Measurements from ENCODE around the gene PAMR1. TPM values are rescaled to one million over a fixed set of nuclear protein-coding genes. Genes with fewer than 3 reads are reported as not detected.
A peak's percentile ranks its signal among the peaks of the same experiment; 100 is the strongest.
"Not testable (repeated sequence)": the region's sequence is repeated elsewhere in the genome, so short reads cannot be mapped to it uniquely, and the experiment has no call there.

PAMR1 gene
- total RNA-seq, 1 donor from 2014 or later = 3.8 TPM

DNA sequence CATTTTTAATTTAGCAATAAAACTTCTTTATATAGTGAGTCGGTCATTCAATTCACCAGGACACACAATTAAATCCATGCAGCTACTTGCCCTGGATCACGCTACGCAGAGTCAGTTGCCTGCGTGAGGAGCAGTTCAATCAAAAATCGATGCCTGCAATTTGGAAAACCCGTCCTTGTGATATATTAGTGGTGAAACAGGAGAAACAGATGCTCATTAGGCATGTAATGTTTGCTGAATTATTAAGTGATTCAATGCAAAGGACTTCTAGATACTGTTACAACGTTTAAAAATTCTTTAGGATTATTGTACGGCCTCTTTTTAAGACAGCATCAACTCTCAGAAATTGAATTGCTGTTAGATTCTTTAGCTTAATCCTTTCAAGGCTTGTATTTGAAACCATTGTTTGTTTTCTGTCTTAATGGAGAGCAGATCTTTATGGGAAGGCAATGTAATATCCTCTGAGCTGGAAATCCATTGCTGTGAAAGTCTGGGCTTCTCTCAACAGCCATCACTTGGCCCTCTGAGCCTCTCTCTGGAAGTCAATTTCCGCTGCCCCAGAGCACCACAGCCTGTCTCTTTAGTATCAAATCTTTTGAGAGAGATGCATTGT lies 20.1 kb upstream of the PAMR1 start:
- DNase-seq (ENCODE audit: low read depth) = no peak

DNA sequence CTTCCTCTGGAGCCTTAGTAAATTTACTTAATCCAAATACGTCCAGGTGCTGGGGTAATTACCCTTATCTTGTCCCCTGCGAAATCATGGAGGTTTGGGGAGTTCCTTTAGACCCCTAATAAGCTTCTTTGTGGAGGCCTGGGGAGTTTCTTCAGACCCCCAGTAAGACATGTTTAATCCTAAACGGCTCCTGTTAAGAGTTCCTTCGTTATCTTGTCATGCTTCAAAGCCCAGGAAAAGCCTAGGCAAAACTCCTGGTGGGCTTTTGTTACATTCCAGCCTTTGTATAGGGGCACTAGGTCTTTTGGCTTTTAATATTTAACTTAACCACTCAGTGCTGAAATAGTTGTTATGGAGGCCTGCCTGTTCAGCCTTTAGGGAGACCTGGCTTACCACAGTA lies 18.1 kb upstream of the PAMR1 start:
- DNase-seq (ENCODE audit: low read depth) = no peak

DNA sequence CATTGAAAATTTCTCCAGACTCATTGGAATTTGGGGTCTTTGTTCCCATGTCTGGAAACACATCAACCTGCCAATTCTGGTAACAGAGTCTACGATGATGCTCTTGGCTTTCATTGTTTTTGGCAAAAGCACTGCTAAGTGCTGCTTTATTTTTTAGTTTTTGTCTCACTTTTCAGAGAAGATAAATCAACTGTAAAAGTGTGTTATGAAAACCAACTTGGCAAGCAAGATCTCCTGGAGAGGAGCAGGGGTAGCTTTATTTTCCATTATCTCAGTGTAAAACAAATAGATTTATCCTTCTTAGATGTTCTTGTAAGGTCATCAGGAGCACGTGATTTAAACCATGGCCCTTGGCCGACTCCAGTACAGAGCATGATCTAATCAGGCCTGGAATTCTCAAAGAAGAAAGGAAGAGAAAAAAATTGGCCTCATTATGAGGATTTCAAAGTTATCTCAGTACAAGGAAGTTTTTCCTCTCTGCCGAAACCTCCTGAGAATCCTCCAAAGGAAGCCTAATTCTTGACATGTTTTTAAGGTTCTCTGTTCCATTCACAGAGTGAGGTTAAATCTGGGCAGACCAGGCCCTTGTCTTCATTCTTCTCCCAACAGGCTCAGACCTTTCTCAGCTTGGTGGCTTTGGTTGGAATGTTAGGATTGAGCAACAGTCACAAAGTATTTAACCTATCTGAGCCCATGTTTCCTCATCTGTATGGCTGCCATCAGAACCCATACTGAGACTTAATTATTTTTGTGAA lies 16.4 kb upstream of the PAMR1 start:
- peak; percentile 45 for DNase-seq (ENCODE audit: low read depth)

- peak; percentile 47 for DNase-seq (ENCODE audit: low read depth)
These were observed 15.1 kb upstream of the PAMR1 start for GRCh38 chr11:35540526-35540925.

DNA sequence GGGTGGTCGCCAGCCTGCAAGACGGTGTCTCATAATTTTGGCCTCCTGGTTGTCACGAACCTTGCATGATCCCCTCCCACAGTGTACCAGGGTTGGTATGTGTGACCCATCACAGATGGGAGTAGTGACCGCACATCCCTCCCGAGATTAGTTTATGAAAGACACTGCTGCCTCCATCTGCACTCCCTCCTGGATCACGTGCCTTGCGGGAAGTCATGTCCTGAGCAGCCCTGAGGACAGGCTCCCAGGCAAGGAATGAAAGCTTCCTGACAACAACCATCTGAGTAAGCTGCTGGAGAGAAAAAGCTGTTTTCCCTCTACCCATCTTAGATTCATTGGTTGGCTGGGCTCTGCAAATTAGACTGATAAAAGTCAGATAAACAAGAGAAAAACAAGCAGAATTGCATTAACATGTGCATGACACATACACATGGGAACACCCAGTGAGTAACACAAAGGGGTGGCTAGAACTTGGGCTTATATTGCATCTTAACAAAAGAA lies 14.4 kb upstream of the PAMR1 start:
- peak; percentile 30 for DNase-seq (ENCODE audit: low read depth)

DNA sequence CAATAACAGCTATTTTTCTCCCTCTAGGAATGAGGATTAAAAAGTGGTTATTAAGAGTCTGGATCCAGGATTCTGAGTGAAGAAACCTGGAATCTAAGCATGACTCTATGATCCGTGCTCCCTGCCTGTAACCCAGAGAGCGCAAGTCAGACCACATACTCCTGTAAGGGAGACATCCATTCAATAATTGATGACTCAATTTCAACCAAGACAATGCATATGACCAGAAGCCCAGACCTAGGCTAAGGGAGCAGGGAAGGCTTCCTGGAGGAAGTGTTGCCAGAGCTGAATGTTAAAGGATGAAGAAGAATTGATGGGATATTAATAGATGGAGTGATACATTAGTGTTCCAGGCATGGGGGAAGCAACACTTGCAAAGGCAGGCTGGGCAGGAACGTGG lies 13.8 kb upstream of the PAMR1 start:
- peak; percentile 25 for DNase-seq (ENCODE audit: low read depth)

DNA sequence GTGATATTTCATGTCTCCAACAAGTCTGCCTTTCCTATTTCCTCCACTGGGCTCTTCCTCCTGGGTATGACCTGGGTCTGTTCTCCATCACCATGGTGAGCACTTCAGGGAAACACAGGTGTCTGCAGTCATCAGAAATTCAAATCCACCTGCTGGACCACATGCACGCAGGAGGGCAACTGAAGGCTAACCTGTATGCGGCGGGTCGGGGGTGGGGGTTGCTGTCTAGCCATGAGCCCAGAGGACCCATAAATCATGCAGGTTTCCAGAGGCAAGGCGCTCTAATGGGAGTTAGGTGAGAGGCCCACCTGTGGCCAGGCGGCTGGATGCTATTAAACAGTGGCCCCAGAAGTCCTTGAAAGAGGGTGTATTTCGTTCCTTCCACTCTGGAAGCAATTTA lies 11.1 kb upstream of the PAMR1 start:
- DNase-seq (ENCODE audit: low read depth) = no peak

GRCh38 chr11:35531246-35531645 lies 5.8 kb upstream of the PAMR1 start:
- peak; percentile 44 for DNase-seq (ENCODE audit: low read depth)

GRCh38 chr11:35529971-35530495 lies 4.6 kb upstream of the PAMR1 start:
- peak; percentile 88 for DNase-seq (ENCODE audit: low read depth)

DNA sequence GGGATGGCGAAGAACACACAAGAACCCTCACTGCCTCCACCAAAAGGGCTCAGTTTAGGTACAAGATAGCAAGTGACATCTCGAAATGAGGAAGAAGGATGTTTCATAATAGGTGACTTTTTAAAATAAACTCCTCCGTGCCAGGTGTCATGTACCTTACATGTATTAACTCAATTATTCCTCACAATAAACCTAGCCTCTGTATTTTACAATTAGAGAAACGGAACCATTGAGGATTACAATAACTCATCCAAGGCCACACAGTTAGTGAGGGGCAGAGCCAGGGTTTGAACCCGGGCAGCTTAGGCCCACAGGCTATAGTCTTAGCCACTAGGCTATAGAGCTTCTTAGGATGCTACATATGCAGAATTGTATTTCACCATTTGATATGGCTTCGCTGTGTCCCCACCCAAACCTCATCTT lies 965 bp upstream of the PAMR1 start:
- no peak for DNase-seq (ENCODE audit: low read depth)

DNA sequence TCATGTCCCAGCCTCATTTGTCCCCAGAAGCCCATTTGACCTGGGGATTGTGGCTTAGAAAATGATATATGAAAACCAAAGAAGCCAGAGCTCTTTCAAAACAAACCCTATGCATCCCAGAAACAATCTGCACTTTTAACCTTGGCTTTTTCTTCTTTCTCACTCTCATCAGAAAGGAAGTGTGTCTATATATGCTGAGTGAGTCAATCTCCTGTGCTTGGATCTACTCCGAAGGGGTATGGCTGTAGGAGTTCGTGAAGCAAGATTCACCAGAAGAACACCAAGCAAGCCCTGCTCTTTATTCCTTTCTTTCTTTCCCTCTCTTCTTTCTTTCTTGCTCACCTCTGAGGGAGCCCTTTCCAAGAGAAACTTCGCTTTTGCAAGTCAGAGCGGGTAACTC lies 636 bp downstream of the PAMR1 start:
- DNase-seq (ENCODE audit: low read depth) = no peak

DNA sequence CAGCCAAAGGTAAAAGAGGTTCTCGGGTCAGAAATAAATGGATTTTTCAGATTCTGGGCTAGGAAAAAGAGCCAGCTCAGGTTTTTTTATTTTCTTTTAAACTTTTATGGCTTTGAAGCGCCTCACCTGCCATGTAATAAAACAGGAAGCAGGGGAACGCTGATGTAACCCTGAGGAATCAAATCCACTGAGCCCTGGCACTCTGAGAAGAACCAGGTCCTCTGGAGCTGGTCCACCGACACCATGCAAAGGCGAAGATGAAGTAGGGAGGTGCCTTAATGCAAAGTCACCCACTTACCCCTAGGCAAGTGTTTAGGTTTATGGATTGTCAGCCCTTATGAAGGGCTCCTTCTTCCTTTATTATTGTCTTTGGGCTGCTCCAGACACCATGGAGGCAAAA lies 1.6 kb downstream of the PAMR1 start:
- DNase-seq (ENCODE audit: low read depth) = no peak

GRCh38 chr11:35523331-35523768 lies 2.1 kb downstream of the PAMR1 start:
- peak; percentile 73 for DNase-seq (ENCODE audit: low read depth)

DNA sequence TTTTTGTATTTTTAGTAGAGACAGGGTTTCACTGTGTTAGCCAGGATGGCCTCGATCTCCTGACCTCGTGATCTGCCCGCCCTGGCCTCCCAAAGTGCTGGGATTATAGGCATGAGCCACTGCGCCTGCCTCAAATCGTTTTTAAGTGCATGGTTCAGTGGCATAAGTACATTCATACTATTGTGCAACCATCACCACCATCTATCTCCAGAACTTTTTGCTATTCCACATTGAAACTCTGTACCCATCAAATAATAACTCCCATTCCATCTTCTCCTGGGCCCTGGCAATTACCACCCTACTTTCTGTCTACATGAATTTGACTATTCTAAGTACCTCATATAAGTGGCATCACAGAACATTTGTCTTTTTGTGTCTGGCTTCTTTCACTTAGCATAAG lies 3.3 kb downstream of the PAMR1 start:
- not testable (repeated sequence) for DNase-seq (ENCODE audit: low read depth)

DNA sequence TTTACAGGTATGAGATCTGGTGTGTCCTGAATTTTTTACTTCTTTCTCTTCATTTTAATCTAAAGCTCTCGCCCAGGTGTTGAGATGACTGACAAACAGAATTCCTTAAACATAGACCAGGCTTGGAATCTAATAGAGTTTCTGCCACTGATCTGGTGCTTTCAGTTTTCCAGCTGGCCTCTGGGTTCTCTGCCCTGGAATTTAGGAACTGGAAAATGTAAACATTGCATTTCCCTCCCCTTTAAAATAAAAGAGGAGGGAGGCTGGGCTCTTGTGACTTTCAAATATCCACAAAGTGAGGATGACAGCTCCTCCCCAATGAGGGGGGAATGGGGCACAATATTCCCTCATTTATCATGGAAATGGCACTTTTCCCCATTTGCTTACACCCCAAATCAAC lies 5.0 kb downstream of the PAMR1 start:
- no peak for DNase-seq (ENCODE audit: low read depth)

GRCh38 chr11:35518766-35519165 lies 6.7 kb downstream of the PAMR1 start:
- peak; percentile 86 for DNase-seq (ENCODE audit: low read depth)

- DNase-seq (ENCODE audit: low read depth) = no peak
These were observed 7.9 kb downstream of the PAMR1 start for GRCh38 chr11:35517481-35517880.

DNA sequence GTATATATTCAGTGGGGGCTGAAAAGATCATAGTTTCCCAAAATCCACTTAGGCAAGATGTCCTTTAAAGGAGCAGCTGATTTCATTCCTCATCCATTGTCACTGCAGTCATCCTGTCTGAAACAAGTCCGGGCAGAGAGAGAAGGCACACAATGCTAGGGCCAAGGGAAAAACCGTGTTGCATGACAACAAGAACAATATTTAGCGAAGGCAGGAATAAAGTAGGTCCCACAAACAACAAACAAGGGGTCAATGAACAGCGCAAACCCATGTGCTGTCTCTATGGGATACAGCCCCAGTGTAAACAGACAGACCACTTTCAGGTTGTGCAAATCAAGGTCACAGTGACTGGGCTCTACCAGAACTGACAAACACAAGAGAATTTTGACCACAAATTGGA lies 9.0 kb downstream of the PAMR1 start:
- no peak for DNase-seq (ENCODE audit: low read depth)

DNA sequence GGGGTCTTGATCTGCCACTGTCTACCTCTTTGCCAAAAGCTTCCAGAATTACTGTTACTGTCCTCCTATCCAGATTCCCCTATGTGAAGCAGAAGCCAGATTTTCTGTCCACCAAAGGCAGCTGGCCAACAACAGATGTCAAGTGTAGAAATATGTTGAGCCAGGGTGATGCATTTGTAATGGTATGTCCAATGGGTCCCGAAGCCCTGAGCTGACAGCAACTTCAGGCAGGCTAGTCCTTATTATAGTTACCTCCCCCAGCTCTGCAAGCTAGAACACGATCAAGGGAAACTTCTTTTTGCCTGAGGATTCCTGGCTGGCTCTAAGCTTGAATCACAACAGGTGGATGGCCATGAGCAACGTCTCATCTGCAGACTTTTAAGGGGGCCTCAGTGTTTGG lies 10.2 kb downstream of the PAMR1 start:
- peak; percentile 93 for DNase-seq (ENCODE audit: low read depth)

DNA sequence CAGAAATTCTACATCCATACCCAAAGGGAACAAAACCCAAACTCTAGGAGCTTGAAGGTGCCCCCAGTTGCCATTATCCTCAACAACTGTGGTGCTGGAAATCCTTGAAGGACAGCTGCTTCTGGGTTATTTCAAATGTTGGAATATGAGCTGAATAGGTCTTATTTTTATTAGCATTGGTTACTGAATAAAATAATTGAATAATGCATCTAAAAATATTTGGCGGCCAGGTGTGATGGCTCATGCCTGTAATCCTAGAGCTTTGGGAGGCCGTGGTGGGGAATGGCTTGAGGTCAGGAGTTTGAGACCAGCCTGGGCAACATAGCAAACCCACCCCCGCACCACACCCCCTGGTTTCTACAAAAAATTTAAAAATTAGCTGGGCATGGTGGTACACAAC lies 10.9 kb downstream of the PAMR1 start:
- peak; percentile 79 for DNase-seq (ENCODE audit: low read depth)

- peak; percentile 95 for DNase-seq (ENCODE audit: low read depth)
These were observed 13.8 kb downstream of the PAMR1 start for GRCh38 chr11:35511666-35512065.

DNA sequence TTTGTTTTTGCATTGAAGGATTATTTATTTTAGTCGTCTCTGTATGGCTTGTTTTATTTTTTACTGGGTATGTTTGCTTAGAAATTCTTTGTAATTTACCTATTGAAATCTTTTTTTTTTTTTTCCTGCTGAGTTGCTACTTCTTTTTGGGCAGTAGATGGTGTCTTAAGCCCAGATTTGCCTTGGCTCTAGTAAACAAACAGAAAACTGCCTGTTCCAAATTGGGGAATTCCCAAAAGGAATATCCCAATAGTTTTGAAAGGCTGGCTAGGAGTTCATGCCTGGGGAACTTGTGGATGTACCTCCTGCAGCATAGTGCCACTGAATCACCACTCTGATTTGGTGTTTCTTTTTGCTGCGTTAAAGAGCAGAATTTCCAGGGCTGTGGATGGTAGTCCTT lies 17.7 kb downstream of the PAMR1 start:
- DNase-seq (ENCODE audit: low read depth) = no peak

- DNase-seq (ENCODE audit: low read depth) = no peak
These were observed 23.6 kb downstream of the PAMR1 start for GRCh38 chr11:35501776-35502175.

Measured in myocyte (in vitro differentiated cells).